IMR-90 (cell line): ENCODE data around the gene CEP170. TPM values are rescaled to one million over a fixed set of nuclear protein-coding genes. Genes with fewer than 3 reads are reported as not detected.

Experiments
- ATAC-seq: fragments of 200-7000 bp; cut with Tn5 transposase; 2 replicates; pipeline ENCODE4 v1.9.1; 2020; ENCODE audit warnings: low read depth, mild to moderate bottlenecking, moderate library complexity
- BruUV-seq: library from RNA; stranded (reverse); fragments of 400-500 nt; replicated peaks from 2 replicates; lab custom pipeline; 2021; lab: Mats Ljungman, UMichigan
- CTCF ChIA-PET: fragments of 300-600 bp; formaldehyde crosslinking; extraction: SDS; loops from one replicate; lab custom pipeline; 2021; ENCODE audit warnings: antibody characterized with exemption; lab: Yijun Ruan, JAX
- POLR2A ChIA-PET: fragments of 300-600 bp; sonication (Branson Sonifier 250); formaldehyde crosslinking; loops from one replicate; lab custom pipeline; 2022; ENCODE audit warnings: antibody characterized with exemption; ENCODE audit not compliant: unreplicated experiment; lab: Charles Lee
- DNase-seq: peaks from one replicate; pipeline ENCODE4 v3.0.0; 2013
- H2AFZ ChIP-seq: replicated peaks from 2 replicates; pipeline ENCODE3; 2013; ENCODE audit warnings: low read length, mild to moderate bottlenecking; ENCODE audit not compliant: poor library complexity
- H2AK5ac ChIP-seq: 2 replicates; pipeline ENCODE4 v1.6.1; 2013; ENCODE audit warnings: low read depth, low read length, inconsistent platforms
- H2AK9ac ChIP-seq: replicated peaks from 2 replicates; pipeline ENCODE3; 2013; ENCODE audit warnings: mild to moderate bottlenecking, low read depth, low read length, moderate library complexity; ENCODE audit not compliant: poor library complexity
- H2BK120ac ChIP-seq: 2 replicates; pipeline ENCODE4 v1.6.1; 2013; ENCODE audit warnings: low read depth, low read length, inconsistent platforms
- H2BK15ac ChIP-seq: 3 replicates; pipeline ENCODE4 v1.6.1; 2013; ENCODE audit warnings: low read depth, low read length, inconsistent platforms
- H2BK20ac ChIP-seq: 2 replicates; pipeline ENCODE4 v1.6.1; 2013; ENCODE audit warnings: low read depth, mild to moderate bottlenecking, inconsistent platforms, low read length, moderate library complexity
- H2BK5ac ChIP-seq: 2 replicates; pipeline ENCODE4 v1.6.1; 2013; ENCODE audit warnings: mild to moderate bottlenecking, low read depth, low read length, inconsistent platforms; ENCODE audit not compliant: poor library complexity, severe bottlenecking
- H3K14ac ChIP-seq: replicated peaks from 2 replicates; pipeline ENCODE4 v1.6.1; 2013; ENCODE audit warnings: low read depth, low read length, inconsistent platforms
- H3K18ac ChIP-seq: 2 replicates; pipeline ENCODE4 v1.6.1; 2013; ENCODE audit warnings: low read depth, low read length, control low read depth
- H3K23ac ChIP-seq: 2 replicates; pipeline ENCODE4 v1.6.1; 2013; ENCODE audit warnings: low read depth, low read length, inconsistent platforms
- H3K27ac ChIP-seq: 2 replicates; pipeline ENCODE4 v1.5.1; 2013; ENCODE audit warnings: mild to moderate bottlenecking, control low read depth, low read length; ENCODE audit not compliant: insufficient read depth
- H3K27me3 ChIP-seq: 2 replicates; pipeline ENCODE4 v1.6.1; 2013; ENCODE audit warnings: low read length; ENCODE audit not compliant: control insufficient read depth, insufficient read depth
- H3K36me3 ChIP-seq: 2 replicates; pipeline ENCODE4 v1.6.1; 2013; ENCODE audit warnings: low read length, mixed read lengths; ENCODE audit not compliant: control insufficient read depth, insufficient read depth
- H3K4ac ChIP-seq: 2 replicates; pipeline ENCODE4 v1.6.1; 2013; ENCODE audit warnings: low read depth, low read length, inconsistent platforms
- H3K4me1 ChIP-seq: 2 replicates; pipeline ENCODE4 v1.6.1; 2013; ENCODE audit warnings: low read length, mixed read lengths; ENCODE audit not compliant: control insufficient read depth, insufficient read depth
- H3K4me2 ChIP-seq: 2 replicates; pipeline ENCODE4 v1.6.1; 2013; ENCODE audit warnings: low read depth, mild to moderate bottlenecking, control low read depth, low read length, moderate library complexity
- H3K4me3 ChIP-seq: 2 replicates; pipeline ENCODE4 v1.5.1; 2013; ENCODE audit warnings: low read depth, mild to moderate bottlenecking, control low read depth, low read length, moderate library complexity; ENCODE audit not compliant: insufficient read depth
- H3K56ac ChIP-seq: 2 replicates; pipeline ENCODE4 v1.6.1; 2013; ENCODE audit warnings: low read length, inconsistent platforms; ENCODE audit not compliant: insufficient read depth; ENCODE audit errors: extremely low read depth
- H3K79me1 ChIP-seq, 2 experiments: 2 replicates each; pipeline ENCODE4 v1.6.1; 2013; ENCODE audit warnings: low read length in 2 of 2, inconsistent platforms in 1 of 2, low read depth in 1 of 2
- H3K9ac ChIP-seq: 2 replicates; pipeline ENCODE4 v1.6.1; 2013; ENCODE audit warnings: low read depth, low read length, control low read depth
- H3K9me1 ChIP-seq: 2 replicates; pipeline ENCODE4 v1.6.1; 2013; ENCODE audit warnings: low read length, inconsistent platforms; ENCODE audit not compliant: insufficient read depth
- H3K9me3 ChIP-seq: 2 replicates; pipeline ENCODE4 v1.6.1; 2013; ENCODE audit warnings: low read length; ENCODE audit not compliant: control insufficient read depth, insufficient read depth
- H4K20me1 ChIP-seq: 2 replicates; pipeline ENCODE4 v1.6.1; 2013; ENCODE audit warnings: low read length, inconsistent platforms; ENCODE audit not compliant: insufficient read depth
- H4K5ac ChIP-seq: 2 replicates; pipeline ENCODE4 v1.6.1; 2013; ENCODE audit warnings: mild to moderate bottlenecking, low read depth, low read length, control low read depth
- H4K8ac ChIP-seq, 2 experiments: 2 replicates each; pipeline ENCODE4 v1.6.1; 2013; ENCODE audit warnings: low read depth in 2 of 2, low read length in 2 of 2, control low read depth in 1 of 2, inconsistent platforms in 1 of 2
- H4K91ac ChIP-seq: 2 replicates; pipeline ENCODE4 v1.6.1; 2013; ENCODE audit warnings: low read depth, low read length, inconsistent platforms; ENCODE audit not compliant: insufficient read depth
- CEBPB ChIP-seq: IDR thresholded peaks from 2 replicates; pipeline ENCODE4 v1.6.1; 2012; ENCODE audit warnings: low read depth, low read length, improper control_type of control experiment
- CHD1 ChIP-seq: IDR thresholded peaks from 2 replicates; pipeline ENCODE4 v1.6.1; 2012; ENCODE audit warnings: low read depth, low read length, improper control_type of control experiment
- ELK1 ChIP-seq: fragments of 150-350 bp; IDR thresholded peaks from 2 replicates; pipeline ENCODE4 v1.6.1; 2016; ENCODE audit warnings: low read depth, mild to moderate bottlenecking, low read length, moderate library complexity, borderline replicate concordance
- FOS ChIP-seq: fragments of 150-350 bp; IDR thresholded peaks from 2 replicates; pipeline ENCODE4 v1.6.1; 2016; ENCODE audit warnings: low read depth, low read length
- MAFK ChIP-seq: IDR thresholded peaks from 2 replicates; pipeline ENCODE4 v1.6.1; 2012; ENCODE audit warnings: low read depth, low read length, improper control_type of control experiment
- MAZ ChIP-seq: IDR thresholded peaks from 2 replicates; pipeline ENCODE4 v1.6.1; 2012; ENCODE audit warnings: low read depth, mild to moderate bottlenecking, low read length, improper control_type of control experiment, moderate library complexity, borderline replicate concordance
- MXI1 ChIP-seq: IDR thresholded peaks from 2 replicates; pipeline ENCODE4 v1.6.1; 2012; ENCODE audit warnings: low read depth, mild to moderate bottlenecking, low read length, moderate library complexity, borderline replicate concordance
- NFE2L2 ChIP-seq: fragments of 150-350 bp; IDR thresholded peaks from 2 replicates; pipeline ENCODE4 v1.6.1; 2016; ENCODE audit warnings: low read depth, mild to moderate bottlenecking, low read length
- POLR2A ChIP-seq: IDR thresholded peaks from 2 replicates; pipeline ENCODE4 v1.6.1; 2012; ENCODE audit warnings: mild to moderate bottlenecking, low read depth, low read length
- RAD21 ChIP-seq: IDR thresholded peaks from 2 replicates; pipeline ENCODE4 v1.6.1; 2012; ENCODE audit warnings: low read length, improper control_type of control experiment
- RCOR1 ChIP-seq: IDR thresholded peaks from 2 replicates; pipeline ENCODE4 v1.6.1; 2012; ENCODE audit warnings: mild to moderate bottlenecking, low read length, improper control_type of control experiment; ENCODE audit not compliant: insufficient replicate concordance
- RFX5 ChIP-seq: IDR thresholded peaks from 2 replicates; pipeline ENCODE4 v1.8.0; 2012; ENCODE audit warnings: low read depth, mild to moderate bottlenecking, low read length, moderate library complexity
- SMC3 ChIP-seq: fragments of 150-350 bp; IDR thresholded peaks from 2 replicates; pipeline ENCODE4 v1.6.1; 2016; ENCODE audit warnings: low read depth, mild to moderate bottlenecking, antibody characterized with exemption, low read length, moderate library complexity
- USF2 ChIP-seq: fragments of 150-350 bp; IDR thresholded peaks from 2 replicates; pipeline ENCODE4 v1.6.1; 2017; ENCODE audit warnings: mild to moderate bottlenecking, antibody characterized with exemption, low read length, low read depth
- WGBS, 2 experiments: methylation state at CpG; one replicate each; pipeline versions ENCODE4 v1.1.5 to v1.1.7; 2013; ENCODE audit warnings: missing lambda C conversion rate in 2 of 2; ENCODE audit not compliant: insufficient read length in 1 of 2; ENCODE audit errors: extremely low coverage in 2 of 2; 5-methylcytosine and 5-hydroxymethylcytosine counted together
- dilution Hi-C: fragments of 300-500 bp; cut with HindIII; formaldehyde crosslinking; loops from one replicate; pipeline ENCODE4 v1.14.3; 2018; ENCODE audit warnings: low sequenced_read_pairs; ENCODE audit not compliant: unreplicated experiment
- in situ Hi-C: fragments of 300-500 bp; cut with MboI; formaldehyde crosslinking; loops from 3 replicates; pipeline ENCODE4 v1.14.3; 2019; ENCODE audit warnings: low sequenced_read_pairs, inconsistent platforms, mixed read lengths
- intact Hi-C: fragments of 100-400 bp; cut with micrococcal nuclease; formaldehyde crosslinking; loops from 2 replicates; pipeline ENCODE4 v1.10.0; 2022
- polyA plus RNA-seq, 3 experiments: library from polyadenylated mRNA; depleted of rRNA; stranded (reverse); fragments of >200 nt; gene quantifications; 2 replicates each; pipeline ENCODE4 v1.2.3, GENCODE V29; 2012; ENCODE audit warnings: low replicate concordance in 1 of 3
- total RNA-seq: library from RNA; depleted of rRNA; stranded (reverse); fragments of >200 nt; gene quantifications from 2 replicates; pipeline ENCODE4 v1.2.3, GENCODE V29; 2012
- TF ChIP-seq, protein P1 (sequence below): conservative IDR thresholded peaks from 2 replicates; pipeline ENCODE4 v1.5.1; 2012; ENCODE audit warnings: mild to moderate bottlenecking, low read depth, low read length, improper control_type of control experiment

Gene CEP170
- total and polyA plus RNA-seq, 2 of the 4 experiments (the other 2 are of a cell fraction) = 65.8 to 151 TPM

- H2BK20ac ChIP-seq = peak overlapping the region; percentile 45; the same call in 1 of the 2 replicates
- no CpG with 5 or more reads among the region's 2 CpGs for WGBS, 2 experiments
- POLR2A ChIA-PET = interaction anchor here (0.9 kb wide), 1 partner anchor 9 kb away, joined by 4 read pairs; the partner anchor contains the start of gene SDCCAG8
- ATAC-seq (peak; percentile 46), DNase-seq (peak; percentile 91)
- H3K79me1 ChIP-seq = peaks cover 44 to 51% of the 10 kb centered on the region in 2 experiments
- peaks cover 18% of the 10 kb centered on the region for H3K4me1 ChIP-seq
- no peak overlapping the region for H2AK9ac ChIP-seq
- 0 out of 2 replicates have a peak overlapping the region, but pooled peaks have one; percentile 2 for H4K91ac ChIP-seq
- H2AFZ ChIP-seq = no peak overlapping the region
- H4K5ac ChIP-seq = peak overlapping the region; percentile 37; the same call in 1 of the 2 replicates
- in situ Hi-C loops (no loop called here), intact Hi-C loops (no loop called here), dilution Hi-C loops (no loop called here)
- peak overlapping the region; percentile 0; the same call in 1 of the 2 replicates for H2AK5ac ChIP-seq
- H3K4me3 ChIP-seq = no peak overlapping the region
- H4K8ac ChIP-seq = peak overlapping the region; percentile 1 to 23; a peak in 3 of 4 replicates
- 0 out of 3 replicates have a peak overlapping the region, but pooled peaks have one; percentile 16 for H2BK15ac ChIP-seq
- peak overlapping the region; percentile 17; the same call in 1 of the 2 replicates for H2BK120ac ChIP-seq
- H3K27me3 ChIP-seq = no peaks in the 10 kb centered on the region
- peak overlapping the region; percentile 39; the same call in 1 of the 2 replicates for H3K4ac ChIP-seq
- CTCF ChIA-PET = interaction anchor here (0.6 to 1.0 kb wide), 3 partner anchors 9 to 102 kb away, joined by 3 to 4 read pairs (median 3); partner anchors contain the start of gene CEP170
- peaks cover 4% of the 10 kb centered on the region; the same call in 1 of the 2 replicates for H3K9me1 ChIP-seq
- H4K20me1 ChIP-seq = no peaks in the 10 kb centered on the region
- H3K14ac ChIP-seq = peak overlapping the region; percentile 6; the same call in 1 of the 2 replicates
- H3K9ac ChIP-seq = no peak overlapping the region; the same call in 1 of the 2 replicates
- peak overlapping the region; percentile 44; the same call in 1 of the 2 replicates for H3K27ac ChIP-seq
- H3K18ac ChIP-seq = peak overlapping the region; percentile 61; the same call in 1 of the 2 replicates
- H3K56ac ChIP-seq = no peak overlapping the region
- H2BK5ac ChIP-seq = peak overlapping the region; percentile 68
- peak overlapping the region; percentile 44; the same call in 1 of the 2 replicates for H3K4me2 ChIP-seq
- no TSS peak for BruUV-seq
- H3K23ac ChIP-seq = peak overlapping the region; percentile 25; the same call in 1 of the 2 replicates
- no peaks in the 10 kb centered on the region for H3K36me3 ChIP-seq
- H3K9me3 ChIP-seq = no peaks in the 10 kb centered on the region
- TF ChIP-seq FOS (no peak), RAD21 (no peak), SMC3 (no peak), POLR2A (peak; percentile 22; the same call in 1 of the 2 replicates), CEBPB (peak; percentile 98), MXI1 (no peak), NFE2L2 (no peak), USF2 (no peak), MAZ (no peak), ELK1 (no peak), CHD1 (no peak), MAFK (no peak), RCOR1 (no peak), RFX5 (no peak)
- TF ChIP-seq, protein P1, sequence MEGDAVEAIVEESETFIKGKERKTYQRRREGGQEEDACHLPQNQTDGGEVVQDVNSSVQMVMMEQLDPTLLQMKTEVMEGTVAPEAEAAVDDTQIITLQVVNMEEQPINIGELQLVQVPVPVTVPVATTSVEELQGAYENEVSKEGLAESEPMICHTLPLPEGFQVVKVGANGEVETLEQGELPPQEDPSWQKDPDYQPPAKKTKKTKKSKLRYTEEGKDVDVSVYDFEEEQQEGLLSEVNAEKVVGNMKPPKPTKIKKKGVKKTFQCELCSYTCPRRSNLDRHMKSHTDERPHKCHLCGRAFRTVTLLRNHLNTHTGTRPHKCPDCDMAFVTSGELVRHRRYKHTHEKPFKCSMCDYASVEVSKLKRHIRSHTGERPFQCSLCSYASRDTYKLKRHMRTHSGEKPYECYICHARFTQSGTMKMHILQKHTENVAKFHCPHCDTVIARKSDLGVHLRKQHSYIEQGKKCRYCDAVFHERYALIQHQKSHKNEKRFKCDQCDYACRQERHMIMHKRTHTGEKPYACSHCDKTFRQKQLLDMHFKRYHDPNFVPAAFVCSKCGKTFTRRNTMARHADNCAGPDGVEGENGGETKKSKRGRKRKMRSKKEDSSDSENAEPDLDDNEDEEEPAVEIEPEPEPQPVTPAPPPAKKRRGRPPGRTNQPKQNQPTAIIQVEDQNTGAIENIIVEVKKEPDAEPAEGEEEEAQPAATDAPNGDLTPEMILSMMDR = no peak
Observed at GRCh38 chr1:243264717-243265116, 9.6 kb upstream of the CEP170 start.
